ENCODE measurements around the gene PLCB1. TPM values are rescaled to one million over a fixed set of nuclear protein-coding genes. Genes with fewer than 3 reads are reported as not detected.

PLCB1 gene
- total RNA-seq, 2 donors from 2014 or later = 12.3 to 13.4 TPM

GRCh38 chr20:8242066-8242465, 110.0 kb downstream of the PLCB1 start:
- no peak for ATAC-seq
- Mint-ChIP-seq H3K36me3 (no peaks in the 10 kb centered on the region), H3K9me3 (no peaks in the 10 kb centered on the region), H3K27ac (no peak overlapping the region), H3K4me1 (ENCODE audit: low read depth in 2 of 2) (peaks cover 29 to 35% of the 10 kb centered on the region in 2 donors), H3K27me3 (no peaks in the 10 kb centered on the region), H3K4me3 (no peak overlapping the region)
- no peak for DNase-seq (ENCODE audit: low spot score)

- Mint-ChIP-seq H3K4me1 (ENCODE audit: low read depth in 2 of 2) (peaks cover 32 to 37% of the 10 kb centered on the region in 2 donors), H3K36me3 (no peaks in the 10 kb centered on the region), H3K27me3 (no peaks in the 10 kb centered on the region), H3K27ac (no peak overlapping the region), H3K9me3 (no peaks in the 10 kb centered on the region), H3K4me3 (no peak overlapping the region)
- DNase-seq (ENCODE audit: low spot score) (no peak), ATAC-seq (no peak)
Measured at GRCh38 chr20:8242827-8243724, 111.0 kb downstream of the PLCB1 start.

- Mint-ChIP-seq H3K9me3 (no peaks in the 10 kb centered on the region), H3K27ac (peak overlapping the region in 1 of 2 donors; percentile 55), H3K36me3 (no peaks in the 10 kb centered on the region), H3K4me3 (no peak overlapping the region), H3K27me3 (no peaks in the 10 kb centered on the region), H3K4me1 (ENCODE audit: low read depth in 2 of 2) (peaks cover 20 to 22% of the 10 kb centered on the region in 2 donors)
- no peak for DNase-seq (ENCODE audit: low spot score)
- ATAC-seq = no peak
Measured at GRCh38 chr20:8244637-8245036, 112.6 kb downstream of the PLCB1 start.

GRCh38 chr20:8246153-8246552, 114.1 kb downstream of the PLCB1 start:
- Mint-ChIP-seq H3K4me3 (no peak overlapping the region), H3K27me3 (no peaks in the 10 kb centered on the region), H3K4me1 (ENCODE audit: low read depth in 2 of 2) (peaks cover 20 to 21% of the 10 kb centered on the region in 2 donors), H3K9me3 (no peaks in the 10 kb centered on the region), H3K27ac (no peak overlapping the region), H3K36me3 (no peaks in the 10 kb centered on the region)
- ATAC-seq (no peak), DNase-seq (ENCODE audit: low spot score) (no peak)

- no peak overlapping the region for H3K27ac Mint-ChIP-seq
- H3K36me3 Mint-ChIP-seq = no peaks in the 10 kb centered on the region
- peaks cover 20 to 23% of the 10 kb centered on the region in 2 donors for H3K4me1 Mint-ChIP-seq (ENCODE audit: low read depth in 2 of 2)
- DNase-seq (ENCODE audit: low spot score) (no peak), ATAC-seq (no peak)
- H3K4me3 Mint-ChIP-seq = no peak overlapping the region
- no peaks in the 10 kb centered on the region for H3K27me3 Mint-ChIP-seq
- no peaks in the 10 kb centered on the region for H3K9me3 Mint-ChIP-seq
Measured at GRCh38 chr20:8246716-8247115, 114.7 kb downstream of the PLCB1 start.

- Mint-ChIP-seq H3K27me3 (no peaks in the 10 kb centered on the region), H3K36me3 (no peaks in the 10 kb centered on the region), H3K27ac (no peak overlapping the region), H3K4me3 (no peak overlapping the region), H3K4me1 (ENCODE audit: low read depth in 2 of 2) (peaks cover 17 to 19% of the 10 kb centered on the region in 2 donors), H3K9me3 (no peaks in the 10 kb centered on the region)
- no peak for ATAC-seq
- no peak for DNase-seq (ENCODE audit: low spot score)
Measured at GRCh38 chr20:8248051-8248450, 116.0 kb downstream of the PLCB1 start.

- Mint-ChIP-seq H3K4me3 (no peak overlapping the region), H3K9me3 (no peaks in the 10 kb centered on the region), H3K27ac (no peak overlapping the region), H3K4me1 (ENCODE audit: low read depth in 2 of 2) (peaks cover 17 to 24% of the 10 kb centered on the region in 2 donors), H3K36me3 (no peaks in the 10 kb centered on the region), H3K27me3 (no peaks in the 10 kb centered on the region)
- DNase-seq (ENCODE audit: low spot score) (no peak), ATAC-seq (no peak)
Measured at GRCh38 chr20:8249634-8250033, 117.6 kb downstream of the PLCB1 start.

- Mint-ChIP-seq H3K36me3 (no peaks in the 10 kb centered on the region), H3K9me3 (no peaks in the 10 kb centered on the region), H3K27ac (no peak overlapping the region), H3K27me3 (no peaks in the 10 kb centered on the region), H3K4me3 (no peak overlapping the region), H3K4me1 (ENCODE audit: low read depth in 2 of 2) (peaks cover 17 to 24% of the 10 kb centered on the region in 2 donors)
- ATAC-seq (no peak), DNase-seq (ENCODE audit: low spot score) (no peak)
Measured at GRCh38 chr20:8250539-8251200, 118.6 kb downstream of the PLCB1 start.

- H3K36me3 Mint-ChIP-seq = no peaks in the 10 kb centered on the region
- H3K27ac Mint-ChIP-seq = no peak overlapping the region
- DNase-seq (ENCODE audit: low spot score) (no peak), ATAC-seq (no peak)
- no peak overlapping the region for H3K4me3 Mint-ChIP-seq
- no peaks in the 10 kb centered on the region for H3K27me3 Mint-ChIP-seq
- H3K4me1 Mint-ChIP-seq (ENCODE audit: low read depth in 2 of 2) = peaks cover 19 to 28% of the 10 kb centered on the region in 2 donors
- no peaks in the 10 kb centered on the region for H3K9me3 Mint-ChIP-seq
Measured at GRCh38 chr20:8251201-8251575, 119.1 kb downstream of the PLCB1 start.

GRCh38 chr20:8254911-8255582, 123.0 kb downstream of the PLCB1 start:
- no peak overlapping the region for H3K27ac Mint-ChIP-seq
- peaks cover 13 to 24% of the 10 kb centered on the region in 2 donors for H3K4me1 Mint-ChIP-seq (ENCODE audit: low read depth in 2 of 2)
- H3K4me3 Mint-ChIP-seq = no peak overlapping the region
- no peaks in the 10 kb centered on the region for H3K27me3 Mint-ChIP-seq
- H3K9me3 Mint-ChIP-seq = no peaks in the 10 kb centered on the region
- DNase-seq (ENCODE audit: low spot score) (no peak), ATAC-seq (no peak)
- H3K36me3 Mint-ChIP-seq = no peaks in the 10 kb centered on the region

- Mint-ChIP-seq H3K4me3 (no peak overlapping the region), H3K27ac (peak overlapping the region in 1 of 2 donors; percentile 27), H3K9me3 (no peaks in the 10 kb centered on the region), H3K27me3 (no peaks in the 10 kb centered on the region), H3K4me1 (ENCODE audit: low read depth in 2 of 2) (peaks cover 13 to 24% of the 10 kb centered on the region in 2 donors), H3K36me3 (no peaks in the 10 kb centered on the region)
- DNase-seq (ENCODE audit: low spot score) = no peak
- ATAC-seq = no peak
Measured at GRCh38 chr20:8255945-8256632, 124.0 kb downstream of the PLCB1 start.

- DNase-seq (ENCODE audit: low spot score) (no peak), ATAC-seq (no peak)
- H3K27me3 Mint-ChIP-seq = no peaks in the 10 kb centered on the region
- peaks cover 12 to 18% of the 10 kb centered on the region in 2 donors for H3K4me1 Mint-ChIP-seq (ENCODE audit: low read depth in 2 of 2)
- H3K9me3 Mint-ChIP-seq = no peaks in the 10 kb centered on the region
- no peak overlapping the region for H3K27ac Mint-ChIP-seq
- no peak overlapping the region for H3K4me3 Mint-ChIP-seq
- no peaks in the 10 kb centered on the region for H3K36me3 Mint-ChIP-seq
Measured at GRCh38 chr20:8260837-8261251, 128.8 kb downstream of the PLCB1 start.

- no peaks in the 10 kb centered on the region for H3K9me3 Mint-ChIP-seq
- no peak for ATAC-seq
- H3K4me1 Mint-ChIP-seq (ENCODE audit: low read depth in 2 of 2) = peaks cover 6 to 15% of the 10 kb centered on the region in 2 donors
- H3K4me3 Mint-ChIP-seq = no peak overlapping the region
- H3K36me3 Mint-ChIP-seq = no peaks in the 10 kb centered on the region
- DNase-seq (ENCODE audit: low spot score) = no peak
- no peak overlapping the region for H3K27ac Mint-ChIP-seq
- no peaks in the 10 kb centered on the region for H3K27me3 Mint-ChIP-seq
Measured at GRCh38 chr20:8262721-8263120, 130.7 kb downstream of the PLCB1 start.

Measured in natural killer cell treated with Interleukin-12 subunit alpha and Interleukin-12 subunit beta and Interleukin-15 and Interleukin-18, amount 100 ng/mL, for 72 hours (primary cell).